ES-I3 (cell line): ENCODE measurements around the gene PACSIN1.

Experiments
- H3K36me3 ChIP-seq: 2 replicates; pipeline ENCODE4 v1.6.1; 2013; ENCODE audit warnings: mild to moderate bottlenecking, low read length, control low read depth, moderate library complexity; ENCODE audit not compliant: insufficient read depth
- H3K4me1 ChIP-seq: 2 replicates; pipeline ENCODE4 v1.6.1; 2013; ENCODE audit warnings: mild to moderate bottlenecking, control low read depth, low read length; ENCODE audit not compliant: insufficient read depth
- H3K9ac ChIP-seq: 2 replicates; pipeline ENCODE4 v1.6.1; 2013; ENCODE audit warnings: low read depth, mild to moderate bottlenecking, low read length, moderate library complexity
- H3K9me3 ChIP-seq: 2 replicates; pipeline ENCODE4 v1.6.1; 2013; ENCODE audit warnings: mild to moderate bottlenecking, low read length, moderate library complexity; ENCODE audit not compliant: control insufficient read depth, insufficient read depth

PACSIN1 gene

DNA sequence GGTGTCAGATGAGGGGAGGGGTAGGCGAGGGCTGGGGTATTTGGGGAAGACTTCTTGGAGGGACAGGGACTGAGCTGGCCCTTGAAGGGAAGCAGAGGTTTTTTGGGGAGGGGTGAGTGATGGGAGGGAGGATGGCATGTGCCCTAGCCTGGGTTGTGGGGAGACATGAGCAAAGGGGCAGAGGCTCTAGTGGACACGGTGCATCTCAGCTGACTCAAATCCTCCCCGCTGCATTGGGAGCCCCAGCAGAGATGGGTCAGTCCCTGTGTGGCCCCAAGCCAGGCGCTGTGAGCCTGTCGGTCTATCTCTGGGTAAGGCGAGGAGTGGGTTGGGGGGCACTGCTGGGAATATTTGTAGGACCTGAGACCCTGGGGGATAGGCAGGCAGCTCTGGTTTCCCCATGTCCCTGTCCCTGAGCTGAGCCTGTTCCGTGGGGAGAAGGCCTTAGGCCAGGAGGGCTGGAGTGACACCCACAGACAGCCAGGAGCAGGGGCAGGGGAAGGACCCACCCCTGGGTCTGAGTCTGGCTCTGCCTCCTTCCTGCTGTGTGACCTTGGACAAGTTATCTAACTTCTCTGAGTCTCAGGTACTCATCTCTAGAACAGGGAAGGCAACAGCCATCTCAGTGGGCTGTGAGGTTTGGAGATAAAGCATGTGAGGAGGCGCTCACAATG lies 54.2 kb downstream of the PACSIN1 start:
- H3K36me3 ChIP-seq, result no peaks in the 10 kb centered on the region
- H3K9me3 ChIP-seq, result no peaks in the 10 kb centered on the region
- no peak overlapping the region for H3K9ac ChIP-seq
- H3K4me1 ChIP-seq, result no peaks in the 10 kb centered on the region

DNA sequence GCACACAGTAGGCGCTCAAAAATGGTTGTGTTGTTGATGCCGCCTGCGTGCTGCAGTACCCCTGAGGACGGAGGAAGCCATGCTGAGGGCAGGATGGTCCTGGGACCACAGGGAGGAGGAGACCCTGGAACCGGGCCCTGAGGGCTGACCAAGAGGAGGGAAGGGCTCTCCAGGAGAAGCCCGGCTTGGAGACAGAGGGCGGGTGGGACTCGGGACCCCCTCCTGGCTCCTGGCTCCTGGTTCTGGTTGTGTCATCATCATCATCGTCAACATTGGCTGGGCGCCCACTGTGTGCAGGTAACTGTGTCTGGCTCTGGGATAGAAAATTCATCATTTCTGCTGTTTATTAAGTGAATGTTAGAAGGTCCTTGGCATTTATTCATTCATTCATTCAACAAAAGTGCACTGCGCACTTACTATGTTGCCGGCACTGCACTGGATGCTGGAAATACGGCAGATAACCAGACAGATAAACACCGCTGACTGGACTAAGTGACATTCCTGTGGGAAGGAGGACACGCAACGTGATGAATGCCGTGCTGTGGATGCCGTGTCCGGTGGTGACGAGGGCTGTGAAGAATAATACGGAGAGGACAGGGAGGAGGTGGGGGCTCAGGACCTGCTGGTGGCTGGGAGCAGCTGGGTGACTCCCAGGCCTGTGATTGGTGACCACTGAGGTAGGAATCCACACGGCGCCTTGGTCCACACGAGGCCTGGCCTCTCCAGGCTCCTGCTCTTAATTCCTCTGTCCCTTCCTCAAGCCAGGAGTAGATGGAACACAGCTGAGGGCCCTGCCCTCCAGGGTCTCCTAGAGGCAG lies 55.0 kb downstream of the PACSIN1 start:
- no peaks in the 10 kb centered on the region for H3K36me3 ChIP-seq
- H3K9ac ChIP-seq, result no peak overlapping the region
- no peaks in the 10 kb centered on the region for H3K4me1 ChIP-seq
- no peaks in the 10 kb centered on the region for H3K9me3 ChIP-seq

DNA sequence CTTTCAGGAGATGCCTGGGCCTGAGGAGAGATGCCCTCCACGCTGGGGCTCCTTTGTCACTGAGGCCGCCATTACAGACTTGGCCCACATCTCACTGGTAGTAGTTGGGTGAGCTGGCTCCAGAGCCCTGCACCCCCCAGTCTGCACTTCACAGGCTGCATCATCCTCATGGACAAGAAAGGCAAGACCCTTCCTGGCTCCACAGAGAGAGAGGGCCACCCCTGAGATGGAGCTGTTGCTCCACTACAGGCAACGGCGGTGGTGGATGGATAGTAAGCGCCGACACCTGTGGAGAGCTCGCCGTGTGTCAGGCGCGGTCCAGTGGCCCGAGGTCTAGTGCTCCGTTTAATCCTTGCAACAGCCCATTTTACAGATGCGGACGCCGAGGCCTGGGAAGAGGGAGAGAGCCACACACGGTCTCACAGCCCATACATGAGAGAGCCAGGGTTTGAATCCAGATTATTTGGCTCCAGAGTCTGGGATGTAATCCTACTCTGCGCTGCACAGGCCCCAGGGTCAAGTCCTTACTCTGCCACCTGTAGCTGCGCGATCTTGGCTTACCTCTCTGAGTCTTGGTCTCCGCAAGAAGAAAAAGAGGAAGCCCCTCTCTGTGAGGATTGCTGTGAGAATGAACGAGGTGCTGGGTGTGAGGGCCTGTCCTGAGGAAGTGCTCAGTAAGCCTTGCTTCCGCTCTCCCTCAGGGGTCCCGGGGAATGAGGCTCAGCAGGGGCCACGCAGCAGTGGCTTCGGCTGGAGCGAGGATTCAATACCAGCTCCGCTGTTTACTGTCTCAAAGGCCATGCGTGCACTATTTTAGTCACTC lies 55.8 kb downstream of the PACSIN1 start:
- Histone ChIP-seq H3K4me1 (peaks cover 6% of the 10 kb centered on the region; the same call in 1 of the 2 replicates), H3K9ac (no peak overlapping the region), H3K9me3 (no peaks in the 10 kb centered on the region), H3K36me3 (no peaks in the 10 kb centered on the region; the same call in 1 of the 2 replicates)

DNA sequence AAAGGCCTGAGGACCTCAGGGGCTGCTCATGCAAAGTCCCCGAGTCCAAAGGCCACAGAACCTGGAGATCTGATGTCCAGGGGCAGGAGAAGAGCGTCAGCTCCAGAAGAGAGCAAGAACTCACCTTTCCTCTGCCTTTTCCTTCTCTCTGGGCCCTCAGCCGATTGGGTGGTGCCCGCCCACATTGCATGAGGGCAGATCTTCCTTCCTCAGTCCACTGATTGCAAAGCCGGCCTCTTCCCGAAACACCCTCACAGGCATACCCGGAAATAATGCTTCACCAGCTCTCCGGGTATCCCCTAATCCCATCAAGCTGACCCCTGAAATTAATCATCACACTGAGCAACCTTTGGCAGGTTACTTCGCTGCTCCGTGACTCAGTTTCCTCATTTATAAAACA lies 56.9 kb downstream of the PACSIN1 start:
- Histone ChIP-seq H3K9me3 (no peaks in the 10 kb centered on the region), H3K9ac (no peak overlapping the region), H3K36me3 (no peaks in the 10 kb centered on the region; the same call in 1 of the 2 replicates), H3K4me1 (peaks cover 12% of the 10 kb centered on the region)

DNA sequence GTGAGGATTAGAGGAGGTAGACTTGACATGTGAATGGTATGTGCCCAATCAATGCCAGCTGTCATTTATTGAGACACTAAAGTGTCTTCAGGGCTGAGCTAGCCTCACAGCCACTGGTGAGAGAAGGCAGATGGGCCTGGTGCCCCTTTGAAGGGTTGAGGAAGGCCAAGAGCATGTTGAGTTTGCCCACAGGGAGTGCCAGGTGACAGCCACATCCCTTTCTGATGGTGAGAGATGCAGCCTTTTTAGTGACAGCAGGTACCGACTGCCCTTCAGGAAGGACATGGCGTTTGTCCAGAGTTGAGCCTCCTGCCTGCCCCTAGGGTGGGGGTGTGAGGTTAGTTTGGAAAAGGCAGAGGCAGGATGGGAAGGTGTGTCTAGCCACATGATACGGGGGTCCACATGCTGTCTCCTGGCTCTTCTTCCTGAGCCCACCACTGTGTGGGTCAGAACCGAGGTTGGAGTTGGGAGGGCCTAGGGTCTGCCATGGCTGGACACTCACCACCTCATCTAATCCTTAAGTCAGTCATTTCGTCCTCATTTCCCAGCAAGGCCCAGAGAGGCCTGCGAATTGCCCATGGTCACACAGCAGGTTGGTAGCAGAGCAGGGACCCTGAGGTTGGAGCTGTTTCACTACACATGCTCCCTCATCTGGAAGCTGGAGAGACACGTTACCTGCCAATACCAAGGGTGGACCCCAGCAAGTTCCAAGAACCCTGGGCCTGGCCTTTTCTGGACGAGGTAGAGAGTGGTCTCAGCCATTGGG lies 57.7 kb downstream of the PACSIN1 start:
- Histone ChIP-seq H3K36me3 (no peaks in the 10 kb centered on the region; the same call in 1 of the 2 replicates), H3K4me1 (peaks cover 18% of the 10 kb centered on the region), H3K9ac (no peak overlapping the region), H3K9me3 (no peaks in the 10 kb centered on the region)

DNA sequence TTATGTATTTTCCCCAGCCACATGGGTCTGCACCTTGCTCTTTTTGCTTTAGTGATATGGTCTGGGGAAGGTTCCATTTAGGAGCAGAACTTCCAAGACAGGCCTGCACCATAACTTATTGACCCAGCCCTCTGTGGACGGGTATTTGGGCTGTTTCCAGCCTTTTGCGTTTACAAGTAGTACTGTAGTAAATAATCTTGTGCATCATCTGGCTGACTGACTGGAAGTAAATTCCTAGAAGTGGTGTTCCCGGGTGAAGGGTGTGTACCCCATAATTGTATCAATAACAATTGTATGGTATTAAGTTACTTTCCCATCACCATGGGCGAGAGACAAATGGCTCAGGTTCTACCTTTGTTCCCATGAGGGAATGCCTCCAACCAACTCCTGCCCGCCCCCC lies 58.6 kb downstream of the PACSIN1 start:
- Histone ChIP-seq H3K9ac (no peak overlapping the region), H3K4me1 (peaks cover 18% of the 10 kb centered on the region), H3K36me3 (no peaks in the 10 kb centered on the region; the same call in 1 of the 2 replicates), H3K9me3 (no peaks in the 10 kb centered on the region)

DNA sequence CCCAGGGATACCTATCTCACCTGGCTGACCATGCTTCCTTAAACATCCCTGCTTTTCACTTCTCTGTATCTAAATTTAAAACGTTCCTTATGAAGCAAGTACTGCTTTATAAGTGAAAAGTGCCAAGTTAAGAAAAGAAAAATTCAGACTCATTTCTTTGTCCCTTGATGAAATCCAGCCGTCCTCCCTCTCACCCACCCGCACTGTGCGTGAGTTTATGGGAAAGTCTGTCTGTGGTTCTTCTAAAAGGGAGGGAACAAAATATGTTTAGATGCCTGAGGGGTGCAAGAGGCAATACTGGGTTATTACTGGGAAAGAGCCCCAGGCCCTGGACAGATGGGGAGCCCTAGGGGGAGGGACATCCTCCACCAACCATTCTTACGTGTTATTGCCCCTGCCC lies 59.1 kb downstream of the PACSIN1 start:
- Histone ChIP-seq H3K9me3 (no peaks in the 10 kb centered on the region), H3K36me3 (no peaks in the 10 kb centered on the region; the same call in 1 of the 2 replicates), H3K4me1 (peaks cover 18% of the 10 kb centered on the region), H3K9ac (no peak overlapping the region)

DNA sequence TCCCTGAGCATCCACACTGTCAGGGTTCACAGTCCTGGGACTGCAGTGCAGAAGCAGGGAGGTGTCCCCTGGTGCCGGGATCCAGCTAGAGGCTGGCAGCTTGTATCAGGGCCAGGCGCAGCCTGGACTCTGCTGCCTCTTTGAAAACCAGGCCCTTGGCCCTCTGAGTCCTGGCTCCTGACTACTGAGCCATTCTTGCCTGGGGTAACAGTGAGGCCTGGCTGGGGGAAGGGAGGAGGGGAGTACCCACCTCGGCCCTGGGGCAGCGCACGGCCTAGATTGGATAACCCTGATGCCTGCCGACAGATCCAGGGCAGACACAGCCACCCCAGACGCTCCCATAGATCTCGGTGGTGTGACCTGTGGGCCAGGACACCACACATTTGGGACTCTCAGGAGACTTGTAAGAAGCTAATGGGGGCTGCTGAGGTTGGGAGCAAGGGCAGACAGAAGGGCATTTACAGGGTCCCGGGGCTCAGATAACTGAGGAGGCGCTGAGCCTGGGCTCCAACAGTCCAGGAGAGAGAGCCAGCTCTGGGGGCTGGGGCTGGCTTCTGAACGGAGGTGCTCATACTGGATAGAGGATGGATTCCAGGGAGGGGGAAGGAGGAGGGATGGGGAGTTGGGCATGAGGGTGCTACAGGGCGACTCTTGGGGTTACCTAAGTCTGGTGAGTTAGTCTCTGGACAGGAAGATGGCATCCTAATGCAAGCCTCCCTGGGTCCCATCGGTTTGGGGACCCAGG lies 59.7 kb downstream of the PACSIN1 start:
- Histone ChIP-seq H3K4me1 (peaks cover 18% of the 10 kb centered on the region), H3K9ac (no peak overlapping the region), H3K36me3 (no peaks in the 10 kb centered on the region; the same call in 1 of the 2 replicates), H3K9me3 (no peaks in the 10 kb centered on the region)

DNA sequence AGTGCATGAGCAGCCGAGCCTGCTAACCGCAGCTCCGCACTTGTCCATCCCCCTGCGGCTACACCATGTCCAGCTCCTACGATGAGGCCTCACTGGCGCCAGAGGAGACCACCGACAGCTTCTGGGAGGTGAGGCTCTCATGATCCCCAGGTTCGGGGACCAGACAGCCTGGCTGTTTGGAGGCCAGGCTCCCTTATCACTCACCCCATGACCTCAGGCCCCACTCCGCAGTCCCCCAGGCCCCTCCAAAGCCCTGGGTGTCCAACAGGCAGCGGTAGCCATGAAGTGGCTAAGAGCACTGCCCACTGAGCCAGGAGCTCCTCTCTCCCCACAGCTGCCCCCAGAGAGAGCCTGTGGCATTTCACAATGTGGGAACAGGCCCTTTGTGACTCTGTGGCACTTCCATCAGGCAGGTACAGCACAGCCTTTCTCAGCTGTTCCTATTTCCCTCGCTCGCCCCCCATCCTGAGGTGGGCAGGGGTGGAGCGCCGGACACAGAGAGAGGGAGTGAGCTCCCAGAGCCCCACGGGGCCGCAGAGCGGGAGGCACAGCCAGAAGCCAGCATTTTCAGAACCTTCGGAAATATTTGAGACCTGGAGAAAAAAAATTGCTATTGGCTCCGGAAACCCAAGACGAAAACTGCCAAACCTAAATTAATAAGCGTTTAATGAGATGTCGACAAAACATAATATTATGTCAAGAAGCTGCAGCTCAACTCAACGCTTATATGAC lies 60.5 kb downstream of the PACSIN1 start:
- H3K9me3 ChIP-seq, result no peaks in the 10 kb centered on the region
- peaks cover 18% of the 10 kb centered on the region for H3K4me1 ChIP-seq
- H3K9ac ChIP-seq, result peak overlapping the region; percentile 29; the same call in 1 of the 2 replicates
- no peaks in the 10 kb centered on the region; the same call in 1 of the 2 replicates for H3K36me3 ChIP-seq

DNA sequence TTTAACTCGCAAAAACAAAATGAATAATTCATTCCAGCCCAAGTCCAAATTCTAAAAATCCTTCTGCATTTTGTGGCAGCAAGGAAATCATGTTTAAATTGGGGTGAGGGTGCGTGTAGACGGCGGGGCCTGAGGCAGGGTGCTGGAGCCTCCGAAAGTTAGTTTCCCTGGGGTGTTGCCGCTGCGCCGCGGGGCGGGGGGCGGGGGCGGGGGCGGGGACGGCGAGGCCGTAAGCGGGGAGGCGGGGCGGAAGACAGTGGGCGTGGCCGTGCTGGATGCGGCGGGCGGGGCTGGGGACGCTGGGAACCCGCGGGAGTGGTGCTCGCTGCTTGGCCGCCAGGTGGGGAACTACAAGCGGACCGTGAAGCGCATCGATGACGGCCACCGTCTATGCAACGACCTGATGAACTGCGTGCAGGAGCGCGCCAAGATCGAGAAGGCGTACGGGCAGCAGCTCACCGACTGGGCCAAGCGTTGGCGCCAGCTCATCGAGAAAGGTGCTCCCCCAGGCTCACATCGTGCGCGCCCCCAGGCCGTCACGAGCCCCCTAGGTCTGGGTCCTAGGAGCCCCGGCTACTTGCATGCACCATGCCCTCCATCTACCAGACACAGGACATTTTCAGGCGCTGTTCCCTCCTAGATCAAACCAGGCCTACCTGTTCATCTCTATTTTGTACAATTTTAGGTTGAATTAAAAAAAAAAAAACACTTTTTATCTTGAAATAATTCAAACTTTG lies 61.3 kb downstream of the PACSIN1 start:
- no peaks in the 10 kb centered on the region; the same call in 1 of the 2 replicates for H3K36me3 ChIP-seq
- H3K9ac ChIP-seq, result peak overlapping the region; percentile 29; the same call in 1 of the 2 replicates
- H3K9me3 ChIP-seq, result no peaks in the 10 kb centered on the region
- H3K4me1 ChIP-seq, result peaks cover 18% of the 10 kb centered on the region

DNA sequence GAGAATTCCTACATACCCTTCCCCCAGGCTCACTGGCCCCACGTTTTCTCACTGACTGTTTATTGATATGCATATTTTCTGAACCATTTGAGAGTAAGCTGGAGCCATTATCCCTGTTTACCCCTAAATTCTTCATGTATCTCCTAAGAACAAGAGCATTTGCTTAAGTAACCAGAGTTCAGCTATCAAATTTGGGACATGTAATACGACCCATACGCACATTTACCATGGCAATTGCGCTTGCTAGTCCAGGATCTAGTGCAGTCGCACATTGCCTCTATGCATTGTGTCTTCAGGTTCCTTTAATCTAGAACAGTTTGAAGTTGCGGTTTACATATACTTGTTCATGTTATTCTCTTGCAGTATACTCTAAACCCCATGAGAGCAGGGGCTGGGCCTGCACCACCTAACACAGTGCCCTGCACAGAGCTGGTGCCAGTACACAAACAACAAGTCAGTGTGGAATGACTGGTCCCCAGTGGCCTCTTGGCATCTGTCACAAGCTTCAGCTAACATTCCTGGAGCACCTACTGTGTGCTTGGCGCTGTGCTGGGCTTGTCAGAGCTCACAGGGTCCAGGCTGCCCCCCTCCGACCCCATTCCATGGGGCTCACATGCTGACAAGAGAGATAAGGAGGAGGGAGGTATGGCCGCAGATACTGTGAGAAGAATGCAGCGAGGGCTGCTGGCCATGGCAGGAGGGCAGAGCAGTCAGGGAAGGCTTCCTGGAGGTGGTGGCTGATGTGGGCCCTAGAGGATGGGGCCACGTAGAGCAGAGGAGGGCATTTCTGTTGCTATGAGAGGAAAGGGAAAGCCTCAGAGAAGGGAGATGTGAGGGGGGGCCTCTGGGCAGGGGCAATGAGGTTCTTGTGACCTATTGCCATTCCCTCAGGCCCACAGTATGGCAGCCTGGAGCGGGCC lies 62.1 kb downstream of the PACSIN1 start:
- H3K9ac ChIP-seq, result peak overlapping the region; percentile 20; the same call in 1 of the 2 replicates
- no peaks in the 10 kb centered on the region for H3K9me3 ChIP-seq
- H3K4me1 ChIP-seq, result peaks cover 18% of the 10 kb centered on the region
- H3K36me3 ChIP-seq, result no peaks in the 10 kb centered on the region; the same call in 1 of the 2 replicates
